ENCODE results near the gene LPP. TPM values are rescaled to one million over a fixed set of nuclear protein-coding genes. Genes with fewer than 3 reads are reported as not detected.

Gene LPP
- total and polyA plus RNA-seq, 10 of the 15 experiments (the other 5 are each of a cell fraction or from before 2014, with no cell fraction given) = under 0.01 to 0.62 (median 0.03) TPM

- TF ChIP-seq CHD4 (IDR thresholded peaks at IDR 0.05) (no peak), ZNF24 (IDR thresholded peaks at IDR 0.05) (no peak), MEF2A (IDR thresholded peaks at IDR 0.05; ENCODE audit: insufficient read depth, low read depth, low read length) (no peak), ZBTB33 (IDR thresholded peaks at IDR 0.05) (no peak), E2F4 (IDR thresholded peaks at IDR 0.05; ENCODE audit: low read depth, low read length) (no peak), FOXM1 (IDR thresholded peaks at IDR 0.05; ENCODE audit: low read depth, low read length) (no peak), SUPT20H (IDR thresholded peaks at IDR 0.05; ENCODE audit: borderline replicate concordance, control insufficient read depth, low read depth, low read length) (no peak), IRF5 (IDR thresholded peaks at IDR 0.05; ENCODE audit: borderline replicate concordance) (no peak)
- TF ChIP-seq, protein P1, sequence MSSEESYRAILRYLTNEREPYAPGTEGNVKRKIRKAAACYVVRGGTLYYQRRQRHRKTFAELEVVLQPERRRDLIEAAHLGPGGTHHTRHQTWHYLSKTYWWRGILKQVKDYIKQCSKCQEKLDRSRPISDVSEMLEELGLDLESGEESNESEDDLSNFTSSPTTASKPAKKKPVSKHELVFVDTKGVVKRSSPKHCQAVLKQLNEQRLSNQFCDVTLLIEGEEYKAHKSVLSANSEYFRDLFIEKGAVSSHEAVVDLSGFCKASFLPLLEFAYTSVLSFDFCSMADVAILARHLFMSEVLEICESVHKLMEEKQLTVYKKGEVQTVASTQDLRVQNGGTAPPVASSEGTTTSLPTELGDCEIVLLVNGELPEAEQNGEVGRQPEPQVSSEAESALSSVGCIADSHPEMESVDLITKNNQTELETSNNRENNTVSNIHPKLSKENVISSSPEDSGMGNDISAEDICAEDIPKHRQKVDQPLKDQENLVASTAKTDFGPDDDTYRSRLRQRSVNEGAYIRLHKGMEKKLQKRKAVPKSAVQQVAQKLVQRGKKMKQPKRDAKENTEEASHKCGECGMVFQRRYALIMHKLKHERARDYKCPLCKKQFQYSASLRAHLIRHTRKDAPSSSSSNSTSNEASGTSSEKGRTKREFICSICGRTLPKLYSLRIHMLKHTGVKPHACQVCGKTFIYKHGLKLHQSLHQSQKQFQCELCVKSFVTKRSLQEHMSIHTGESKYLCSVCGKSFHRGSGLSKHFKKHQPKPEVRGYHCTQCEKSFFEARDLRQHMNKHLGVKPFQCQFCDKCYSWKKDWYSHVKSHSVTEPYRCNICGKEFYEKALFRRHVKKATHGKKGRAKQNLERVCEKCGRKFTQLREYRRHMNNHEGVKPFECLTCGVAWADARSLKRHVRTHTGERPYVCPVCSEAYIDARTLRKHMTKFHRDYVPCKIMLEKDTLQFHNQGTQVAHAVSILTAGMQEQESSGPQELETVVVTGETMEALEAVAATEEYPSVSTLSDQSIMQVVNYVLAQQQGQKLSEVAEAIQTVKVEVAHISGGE (CRISPR knock-in tag; IDR thresholded peaks at IDR 0.05) = no peak
These were observed 213.7 kb downstream of the LPP start (continued) for GRCh38 chr3:188367678-188368077.

Measured in GM12878 (cell line).